NB4 (cell line): ENCODE data around the gene LIN7A.

Source experiments
- DNase-seq: peaks from one replicate; pipeline ENCODE4 v3.0.0; 2010; ENCODE audit warnings: low read depth
- H3K4me3 ChIP-seq: one replicate; pipeline ENCODE4 v1.5.1; 2011; ENCODE audit warnings: mild to moderate bottlenecking, low read depth, low read length, moderate library complexity
- CTCF ChIP-seq: IDR thresholded peaks from one replicate; pipeline ENCODE4 v1.5.1; 2012; ENCODE audit warnings: low read depth, low read length
- MAX ChIP-seq: IDR thresholded peaks from 2 replicates; pipeline ENCODE4 v1.6.1; 2011; ENCODE audit warnings: low read depth, low read length
- MYC ChIP-seq: IDR thresholded peaks from 2 replicates; pipeline ENCODE4 v1.6.1; 2011; ENCODE audit warnings: low read depth, low read length
- POLR2A ChIP-seq: IDR thresholded peaks from 2 replicates; pipeline ENCODE4 v1.6.1; 2011; ENCODE audit warnings: mild to moderate bottlenecking; ENCODE audit not compliant: insufficient read length; ENCODE audit errors: extremely low read depth

The LIN7A gene

GRCh38 chr12:80862531-80862930 is 75.2 kb downstream of the LIN7A start:
- H3K4me3 ChIP-seq: no peak overlapping the region
- peak; percentile 8 for DNase-seq
- no peak for TF ChIP-seq POLR2A
- TF ChIP-seq CTCF: no peak
- no peak for TF ChIP-seq MAX
- no peak for TF ChIP-seq MYC

DNA sequence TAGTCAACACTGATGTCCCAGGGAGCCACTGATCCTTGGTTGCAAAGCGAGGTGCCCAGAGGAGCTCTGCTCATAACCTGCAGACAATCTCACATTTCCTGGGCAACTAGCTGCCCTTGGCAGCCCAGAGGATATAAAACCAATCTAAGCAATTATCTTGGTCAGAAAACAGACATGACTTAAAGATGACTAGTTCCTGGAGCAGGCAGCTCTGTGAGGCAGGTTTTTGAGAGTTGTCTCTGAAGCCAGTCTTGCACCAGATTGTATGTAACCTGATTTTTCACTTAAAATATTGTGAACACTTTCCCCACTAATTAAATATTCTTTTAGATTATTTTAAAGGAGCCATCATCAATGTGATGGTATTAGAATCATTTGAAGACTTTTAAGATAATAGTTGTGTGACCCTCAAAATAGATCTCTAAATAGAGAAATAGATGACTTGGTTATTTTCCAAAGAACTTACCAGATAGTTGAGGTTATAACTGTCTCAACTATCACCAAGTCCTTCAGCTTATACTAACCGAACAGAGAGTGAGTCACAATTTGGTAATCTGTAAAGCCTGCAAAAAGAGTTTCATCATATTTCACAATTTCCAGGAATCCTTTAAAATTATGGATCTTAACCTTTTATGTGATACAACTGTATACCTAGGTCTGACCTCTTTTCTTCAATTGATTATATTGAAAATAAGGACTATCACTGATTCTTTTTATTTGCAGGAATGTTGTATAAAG is 75.9 kb downstream of the LIN7A start:
- H3K4me3 ChIP-seq: no peak overlapping the region
- DNase-seq: peak; percentile 62
- TF ChIP-seq POLR2A (no peak), MYC (no peak), CTCF (no peak), MAX (no peak)

GRCh38 chr12:80860928-80861327 is 76.8 kb downstream of the LIN7A start:
- DNase-seq: no peak
- TF ChIP-seq MYC (no peak), MAX (no peak), POLR2A (no peak), CTCF (no peak)
- H3K4me3 ChIP-seq: no peak overlapping the region

- no peak for DNase-seq
- TF ChIP-seq POLR2A: no peak
- no peak for TF ChIP-seq CTCF
- TF ChIP-seq MYC: no peak
- no peak for TF ChIP-seq MAX
- H3K4me3 ChIP-seq: no peak overlapping the region
Observed at GRCh38 chr12:80860206-80860605, 77.5 kb downstream of the LIN7A start.

GRCh38 chr12:80858356-80858755 is 79.4 kb downstream of the LIN7A start:
- no peak overlapping the region for H3K4me3 ChIP-seq
- TF ChIP-seq MYC (no peak), CTCF (no peak), POLR2A (no peak), MAX (no peak)
- no peak for DNase-seq
